Sigmoid colon (tissue), 7 donors: ENCODE data around the gene GALNT10. TPM values are rescaled to one million over a fixed set of nuclear protein-coding genes. Genes with fewer than 3 reads are reported as not detected.

Experiments
- DNase-seq: peaks from one replicate; pipeline ENCODE4 v3.0.0-alpha.2; 2019
- H3K27ac ChIP-seq, 4 donors: fragments of 200-600 bp; sonication (generic); one replicate each; pipeline ENCODE4 v1.5.1; 2016 to 2019; ENCODE audit warnings: mild to moderate bottlenecking in 1 of 4
- H3K27me3 ChIP-seq, 3 donors: fragments of 200-600 bp; sonication (generic); one replicate each; pipeline ENCODE4 v1.5.1; 2019; ENCODE audit warnings: mild to moderate bottlenecking in 1 of 3
- H3K36me3 ChIP-seq, 4 donors: fragments of 200-600 bp; sonication (generic); one replicate each; pipeline ENCODE4 v1.5.1; 2016 to 2019
- H3K4me1 ChIP-seq, 4 donors: fragments of 200-600 bp; sonication (generic); one replicate each; pipeline ENCODE4 v1.5.1; 2017 to 2019
- H3K4me3 ChIP-seq, 4 donors: fragments of 200-600 bp; sonication (generic); one replicate each; pipeline ENCODE4 v1.5.1; 2017 to 2019; ENCODE audit warnings: mild to moderate bottlenecking in 2 of 4, moderate library complexity in 1 of 4
- H3K9me3 ChIP-seq, 4 donors: fragments of 200-600 bp in 3 of 4; sonication (generic) in 3 of 4; one replicate each; pipeline versions ENCODE4 v1.5.1 to v1.6.1; 2013 to 2019
- CTCF ChIP-seq, 4 experiments: fragments of 450-650 bp in 3 of 4; fragments of 200-600 bp in 1 of 4; IDR thresholded peaks; one replicate each; pipeline ENCODE4 v1.5.1; 2016 to 2019; ENCODE audit warnings: antibody characterized with exemption in 4 of 4, mild to moderate bottlenecking in 3 of 4, moderate library complexity in 2 of 4
- EP300 ChIP-seq, 4 donors: sonication (generic); formaldehyde crosslinking; IDR thresholded peaks; one replicate each; pipeline ENCODE4 v1.6.1; 2017; ENCODE audit warnings: antibody characterized with exemption in 4 of 4
- POLR2A ChIP-seq, 2 donors: fragments of 450-650 bp; IDR thresholded peaks; one replicate each; pipeline ENCODE4 v1.6.1; 2016; ENCODE audit warnings: antibody characterized with exemption in 2 of 2, mild to moderate bottlenecking in 2 of 2, moderate library complexity in 2 of 2
- POLR2AphosphoS5 ChIP-seq, 4 donors: sonication (generic); formaldehyde crosslinking; IDR thresholded peaks; one replicate each; pipeline ENCODE4 v1.6.1; 2017; ENCODE audit warnings: antibody characterized with exemption in 4 of 4
- WGBS, 2 donors: extraction: QIAGEN DNeasy Blood & Tissue Kit; methylation state at CpG; one replicate each; pipeline ENCODE4 v1.1.7; 2013; 5-methylcytosine and 5-hydroxymethylcytosine counted together
- intact Hi-C: fragments of 100-400 bp; cut with DNase I; formaldehyde crosslinking; loops from one replicate; pipeline ENCODE4 v1.15.1; 2023
- polyA plus RNA-seq, 3 donors: library from polyadenylated mRNA; stranded (reverse); fragments of 200-250 nt; gene quantifications; one replicate each; pipeline ENCODE4 v1.2.3, GENCODE V29; 2013
- total RNA-seq, 4 donors: library from RNA; depleted of rRNA; stranded (reverse); fragments of >200 nt; gene quantifications; one replicate each; pipeline ENCODE4 v1.1.0, GENCODE V29; 2016
- donor health status: healthy with polysubstance abuse.
- donor health status: Bipolar disorder and iron deficiency.
- donor health status: healthy.

GALNT10 gene
- total and polyA plus RNA-seq, 7 donors = 6.0 to 41.7 (median 24.3) TPM

DNA sequence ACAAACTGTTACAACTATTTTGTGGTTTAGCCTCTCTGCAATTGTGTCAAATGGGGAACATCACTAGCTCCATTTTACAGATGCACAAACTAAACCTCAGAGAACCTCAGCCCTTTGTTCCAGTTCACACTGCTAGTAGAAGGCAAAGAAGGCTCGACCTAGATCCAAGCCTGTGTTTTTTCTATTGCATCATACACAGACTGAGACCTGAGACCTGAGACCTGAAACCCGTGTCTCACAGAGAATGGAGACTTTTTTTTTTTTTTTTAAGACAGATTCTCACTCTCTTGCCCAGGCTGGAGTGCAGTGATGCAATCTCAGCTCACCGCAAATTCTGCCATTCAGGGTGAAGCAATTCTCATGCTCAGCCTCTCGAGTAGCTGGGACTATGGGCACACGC lies 120.8 kb downstream of the GALNT10 start:
- Histone ChIP-seq H3K27ac (no peak overlapping the region), H3K4me3 (no peak overlapping the region), H3K36me3 (no peaks in the 10 kb centered on the region), H3K4me1 (peaks cover 0 to 3% (median 0%) of the 10 kb centered on the region in 4 donors), H3K27me3 (no peaks in the 10 kb centered on the region), H3K9me3 (no peaks in the 10 kb centered on the region)
- 81 to 91% methylated on average over 5 of the region's 5 CpGs for WGBS, 2 donors
- no peak for DNase-seq
- TF ChIP-seq POLR2AphosphoS5 (IDR thresholded peaks at IDR 0.05) = no peak
- TF ChIP-seq CTCF (IDR thresholded peaks at IDR 0.05) = no peak
- TF ChIP-seq POLR2A (IDR thresholded peaks at IDR 0.05) = no peak
- no peak for TF ChIP-seq EP300 (IDR thresholded peaks at IDR 0.05)
- intact Hi-C loops = no loop called here

GRCh38 chr5:154312000-154312399 lies 121.5 kb downstream of the GALNT10 start:
- Histone ChIP-seq H3K4me3 (no peak overlapping the region), H3K36me3 (no peaks in the 10 kb centered on the region), H3K4me1 (peaks cover 0 to 3% (median 0%) of the 10 kb centered on the region in 4 donors), H3K9me3 (no peaks in the 10 kb centered on the region), H3K27me3 (no peaks in the 10 kb centered on the region), H3K27ac (no peak overlapping the region)
- intact Hi-C loops = no loop called here
- TF ChIP-seq CTCF (IDR thresholded peaks at IDR 0.05) (no peak), POLR2A (IDR thresholded peaks at IDR 0.05) (no peak)
- WGBS, 2 donors = 96 to 99% methylated on average over 3 of the region's 3 CpGs
- no peak for DNase-seq

DNA sequence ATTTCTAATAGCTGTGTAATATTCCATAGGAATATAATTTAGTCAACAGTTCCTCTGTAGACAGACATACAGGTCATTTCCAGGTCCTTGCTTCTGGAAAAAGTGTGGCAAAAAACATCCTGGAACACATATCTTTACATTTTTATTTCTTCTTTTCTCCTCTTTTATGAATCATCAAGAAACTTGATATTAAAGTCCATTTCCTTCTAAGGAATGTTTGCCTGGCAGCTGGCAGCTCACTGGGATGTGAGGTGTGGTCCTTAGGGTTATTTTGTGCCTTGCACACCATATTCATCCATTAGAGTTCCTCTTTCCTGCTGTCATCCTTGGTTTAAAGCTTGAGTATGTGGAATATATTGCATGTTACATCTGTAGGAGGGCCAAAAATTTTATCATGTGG lies 122.0 kb downstream of the GALNT10 start:
- DNase-seq = no peak
- intact Hi-C loops = no loop called here
- Histone ChIP-seq H3K4me3 (no peak overlapping the region), H3K27ac (no peak overlapping the region), H3K9me3 (no peaks in the 10 kb centered on the region), H3K27me3 (no peaks in the 10 kb centered on the region), H3K4me1 (peaks cover 0 to 3% (median 0%) of the 10 kb centered on the region in 4 donors), H3K36me3 (no peaks in the 10 kb centered on the region)
- no peak for TF ChIP-seq POLR2A (IDR thresholded peaks at IDR 0.05)
- no peak for TF ChIP-seq POLR2AphosphoS5 (IDR thresholded peaks at IDR 0.05)
- TF ChIP-seq CTCF (IDR thresholded peaks at IDR 0.05) = no peak
- TF ChIP-seq EP300 (IDR thresholded peaks at IDR 0.05) = no peak

GRCh38 chr5:154313360-154314017 lies 123.0 kb downstream of the GALNT10 start:
- Histone ChIP-seq H3K4me3 (no peak overlapping the region), H3K27ac (no peak overlapping the region), H3K4me1 (peaks cover 0 to 3% (median 0%) of the 10 kb centered on the region in 4 donors), H3K27me3 (no peaks in the 10 kb centered on the region), H3K36me3 (no peaks in the 10 kb centered on the region), H3K9me3 (no peaks in the 10 kb centered on the region)
- WGBS, 2 donors = 83 to 89% methylated on average over 4 of the region's 4 CpGs
- no peak for DNase-seq
- intact Hi-C loops = no loop called here
- TF ChIP-seq EP300 (IDR thresholded peaks at IDR 0.05) (no peak), CTCF (IDR thresholded peaks at IDR 0.05) (no peak), POLR2AphosphoS5 (IDR thresholded peaks at IDR 0.05) (no peak), POLR2A (IDR thresholded peaks at IDR 0.05) (no peak)

DNA sequence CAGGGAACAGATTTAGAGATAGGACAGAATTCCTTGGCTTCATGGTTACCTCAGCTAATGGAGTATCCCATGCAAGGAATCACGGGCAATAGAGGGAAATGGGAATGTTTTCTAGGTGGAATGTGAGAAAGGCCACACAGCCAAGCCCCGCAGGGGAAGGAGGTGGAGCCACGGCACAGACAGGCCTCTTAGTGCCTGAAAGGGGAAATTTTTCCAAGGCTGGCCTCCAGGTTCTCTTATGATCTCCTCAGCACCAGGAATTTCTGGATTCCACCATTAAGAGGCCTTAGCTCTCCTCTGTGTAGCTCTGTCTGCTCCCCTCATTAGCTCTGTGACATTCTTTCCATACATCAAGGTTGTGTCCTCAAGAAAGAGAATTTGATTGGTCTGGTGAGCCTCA lies 124.7 kb downstream of the GALNT10 start:
- WGBS, 2 donors = 96 to 97% methylated on average over 3 of the region's 3 CpGs
- TF ChIP-seq POLR2A (IDR thresholded peaks at IDR 0.05) (no peak), POLR2AphosphoS5 (IDR thresholded peaks at IDR 0.05) (no peak), EP300 (IDR thresholded peaks at IDR 0.05) (no peak), CTCF (IDR thresholded peaks at IDR 0.05) (no peak)
- H3K9me3 ChIP-seq = no peaks in the 10 kb centered on the region

More for the DNA sequence above, 124.7 kb downstream of the GALNT10 start:
- DNase-seq = no peak
- no peak overlapping the region for H3K4me3 ChIP-seq
- H3K27ac ChIP-seq = no peak overlapping the region
- H3K4me1 ChIP-seq = peaks cover 0 to 3% (median 2%) of the 10 kb centered on the region in 4 donors
- intact Hi-C loops = no loop called here
- H3K36me3 ChIP-seq = no peaks in the 10 kb centered on the region
- no peaks in the 10 kb centered on the region for H3K27me3 ChIP-seq
